Breast epithelium (tissue), 3 donors: Measurements from ENCODE around the gene KIF1C.

ENCODE experiments used
- CTCF ChIP-seq, 3 donors: fragments of 450-650 bp; IDR thresholded peaks; one replicate each; pipeline ENCODE4 v1.5.1; 2016 to 2017; ENCODE audit warnings: antibody characterized with exemption in 3 of 3, mild to moderate bottlenecking in 3 of 3, moderate library complexity in 3 of 3
- POLR2A ChIP-seq: fragments of 450-650 bp; IDR thresholded peaks from one replicate; pipeline ENCODE4 v1.6.1; 2016; ENCODE audit warnings: antibody characterized with exemption, mild to moderate bottlenecking, moderate library complexity
- POLR2AphosphoS5 ChIP-seq, 3 donors: sonication (generic); formaldehyde crosslinking; IDR thresholded peaks; one replicate each; pipeline ENCODE4 v1.6.1; 2017; ENCODE audit warnings: antibody characterized with exemption in 3 of 3

- TF ChIP-seq POLR2AphosphoS5 (IDR thresholded peaks at IDR 0.05): no peak
- no peak for TF ChIP-seq CTCF (IDR thresholded peaks at IDR 0.05)
- TF ChIP-seq POLR2A: no peak
Measured at GRCh38 chr17:4973256-4974114, 24.3 kb upstream of the KIF1C start.
